Loucy (cell line): Measurements from ENCODE around the gene ZBTB21.

Source experiments
- H2AFZ ChIP-seq: fragments of 200-600 bp; sonication (generic); 2 replicates; pipeline ENCODE4 v1.6.0; 2016; ENCODE audit warnings: antibody characterized with exemption, mild to moderate bottlenecking, low read length, moderate library complexity
- H3F3A ChIP-seq: fragments of 200-600 bp; 2 replicates; pipeline ENCODE4 v1.6.0; 2016; ENCODE audit warnings: antibody characterized with exemption, low read depth, mild to moderate bottlenecking
- H3K27me3 ChIP-seq: fragments of 200-600 bp; sonication (generic); 2 replicates; pipeline ENCODE4 v1.6.1; 2014; ENCODE audit warnings: low read length, mild to moderate bottlenecking; ENCODE audit not compliant: insufficient read depth, poor library complexity, severe bottlenecking
- H3K36me3 ChIP-seq: fragments of 200-600 bp; sonication (generic); 2 replicates; pipeline ENCODE4 v1.6.1; 2016; ENCODE audit warnings: low read length; ENCODE audit not compliant: insufficient read depth
- H3K4me1 ChIP-seq: fragments of 200-600 bp; sonication (generic); 2 replicates; pipeline ENCODE4 v1.5.1; 2014; ENCODE audit warnings: low read length, mild to moderate bottlenecking; ENCODE audit not compliant: insufficient read depth, poor library complexity, severe bottlenecking
- H3K4me2 ChIP-seq: fragments of 200-600 bp; sonication (generic); 2 replicates; pipeline ENCODE4 v1.6.0; 2014; ENCODE audit warnings: antibody characterized with exemption, low read length, low read depth, mild to moderate bottlenecking; ENCODE audit not compliant: poor library complexity, severe bottlenecking
- H3K4me3 ChIP-seq: fragments of 200-600 bp; sonication (generic); 2 replicates; pipeline ENCODE4 v1.5.1; 2014; ENCODE audit warnings: low read length, mild to moderate bottlenecking, mixed read lengths; ENCODE audit not compliant: poor library complexity, severe bottlenecking
- H3K79me2 ChIP-seq: fragments of 200-600 bp; sonication (generic); 2 replicates; pipeline ENCODE4 v1.6.1; 2014; ENCODE audit warnings: low read length; ENCODE audit not compliant: insufficient read depth
- H3K9ac ChIP-seq: fragments of 200-600 bp; sonication (generic); 2 replicates; pipeline ENCODE4 v1.6.0; 2014; ENCODE audit warnings: mild to moderate bottlenecking, low read depth, low read length, moderate library complexity; ENCODE audit not compliant: poor library complexity, severe bottlenecking
- H3K9me2 ChIP-seq: fragments of 200-600 bp; sonication (generic); replicated peaks from 2 replicates; pipeline ENCODE4 v1.6.1; 2016; ENCODE audit warnings: low read depth, low read length, mixed read lengths
- H3K9me3 ChIP-seq: fragments of 200-600 bp; sonication (generic); 2 replicates; pipeline ENCODE4 v1.6.1; 2014; ENCODE audit warnings: mild to moderate bottlenecking, antibody characterized with exemption, low read length, low read depth; ENCODE audit not compliant: insufficient read depth
- H4K20me1 ChIP-seq: fragments of 200-600 bp; sonication (generic); 2 replicates; pipeline ENCODE4 v1.6.0; 2014; ENCODE audit warnings: antibody characterized with exemption, low read length, mild to moderate bottlenecking; ENCODE audit not compliant: insufficient read depth, poor library complexity, severe bottlenecking
- EZH2phosphoT487 ChIP-seq: fragments of 200-600 bp; IDR thresholded peaks from 2 replicates; pipeline ENCODE4 v1.6.1; 2018; ENCODE audit warnings: antibody characterized with exemption, mild to moderate bottlenecking, moderate library complexity, borderline replicate concordance
- TF ChIP-seq, protein P1 (sequence below): fragments of 200-600 bp; sonication (generic); conservative IDR thresholded peaks from 2 replicates; pipeline ENCODE4 v1.5.1; 2014; ENCODE audit warnings: mild to moderate bottlenecking, antibody characterized with exemption, low read length

ZBTB21 gene

DNA sequence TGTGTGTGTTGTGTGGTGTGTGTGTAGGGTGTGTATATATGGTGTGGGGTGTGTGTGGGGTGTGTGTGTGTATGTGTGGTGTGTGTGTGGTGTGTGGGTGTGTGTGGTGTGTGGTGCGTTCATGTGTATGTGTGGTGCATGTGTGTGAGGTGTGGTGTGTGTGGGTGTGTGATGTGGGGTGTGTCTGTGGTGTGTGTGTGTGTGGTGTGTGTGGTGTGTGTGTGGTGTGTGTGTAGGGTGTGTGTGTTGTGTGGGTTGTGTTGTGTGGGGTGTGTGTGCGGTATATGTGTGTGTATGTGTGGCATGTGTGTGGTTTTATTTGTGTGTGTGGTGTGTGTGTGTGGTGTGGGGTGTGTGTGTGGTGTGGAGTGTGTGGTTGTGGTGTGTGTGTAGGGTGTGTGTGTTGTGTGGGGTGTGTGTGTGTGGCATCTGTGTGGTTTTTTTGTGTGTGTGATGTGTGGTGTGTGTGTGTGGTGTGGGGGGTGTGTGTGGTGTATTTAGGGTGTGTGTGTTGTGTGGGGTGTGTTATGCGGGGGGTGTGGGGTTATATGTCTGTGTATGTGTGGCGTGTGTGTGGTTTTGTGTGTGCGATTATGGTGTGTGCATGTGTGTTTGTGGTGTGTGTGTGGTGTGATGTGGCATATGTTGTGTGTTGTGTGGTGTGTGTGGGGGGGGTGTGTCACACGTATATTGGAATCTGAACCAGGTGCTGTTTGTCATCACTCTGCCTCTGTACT lies 17.1 kb upstream of the ZBTB21 start:
- H4K20me1 ChIP-seq: no peaks in the 10 kb centered on the region
- H3K4me3 ChIP-seq: no peak overlapping the region
- H3K9ac ChIP-seq: no peak overlapping the region
- H3K4me1 ChIP-seq: peaks cover 19% of the 10 kb centered on the region
- no peaks in the 10 kb centered on the region for H3K9me3 ChIP-seq
- no peaks in the 10 kb centered on the region for H3K9me2 ChIP-seq
- H3F3A ChIP-seq: no peaks in the 10 kb centered on the region
- H3K4me2 ChIP-seq: no peak overlapping the region
- H3K79me2 ChIP-seq: no peaks in the 10 kb centered on the region
- TF ChIP-seq, protein P1, sequence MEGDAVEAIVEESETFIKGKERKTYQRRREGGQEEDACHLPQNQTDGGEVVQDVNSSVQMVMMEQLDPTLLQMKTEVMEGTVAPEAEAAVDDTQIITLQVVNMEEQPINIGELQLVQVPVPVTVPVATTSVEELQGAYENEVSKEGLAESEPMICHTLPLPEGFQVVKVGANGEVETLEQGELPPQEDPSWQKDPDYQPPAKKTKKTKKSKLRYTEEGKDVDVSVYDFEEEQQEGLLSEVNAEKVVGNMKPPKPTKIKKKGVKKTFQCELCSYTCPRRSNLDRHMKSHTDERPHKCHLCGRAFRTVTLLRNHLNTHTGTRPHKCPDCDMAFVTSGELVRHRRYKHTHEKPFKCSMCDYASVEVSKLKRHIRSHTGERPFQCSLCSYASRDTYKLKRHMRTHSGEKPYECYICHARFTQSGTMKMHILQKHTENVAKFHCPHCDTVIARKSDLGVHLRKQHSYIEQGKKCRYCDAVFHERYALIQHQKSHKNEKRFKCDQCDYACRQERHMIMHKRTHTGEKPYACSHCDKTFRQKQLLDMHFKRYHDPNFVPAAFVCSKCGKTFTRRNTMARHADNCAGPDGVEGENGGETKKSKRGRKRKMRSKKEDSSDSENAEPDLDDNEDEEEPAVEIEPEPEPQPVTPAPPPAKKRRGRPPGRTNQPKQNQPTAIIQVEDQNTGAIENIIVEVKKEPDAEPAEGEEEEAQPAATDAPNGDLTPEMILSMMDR: no peak
- TF ChIP-seq EZH2phosphoT487: no peak
- no peaks in the 10 kb centered on the region for H3K27me3 ChIP-seq
- no peak overlapping the region for H2AFZ ChIP-seq
- H3K36me3 ChIP-seq: no peaks in the 10 kb centered on the region

DNA sequence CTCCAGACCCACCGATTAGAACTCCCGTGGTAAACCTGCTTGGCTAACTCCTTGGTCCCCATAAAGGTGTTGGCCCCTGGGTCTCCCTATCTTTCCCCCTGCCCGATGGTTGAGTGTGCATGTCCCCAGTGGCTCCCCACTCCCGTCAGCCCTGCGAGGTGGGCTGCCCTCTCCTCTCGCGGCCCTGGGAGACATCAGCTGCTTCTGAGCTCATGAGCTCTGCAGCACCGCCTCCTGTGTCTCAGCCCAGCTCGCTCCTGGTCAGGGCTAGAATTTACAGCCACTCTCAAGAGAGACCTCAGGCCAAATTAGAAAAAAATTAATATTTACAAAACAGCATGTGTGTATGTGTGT lies 15.9 kb upstream of the ZBTB21 start:
- H3K79me2 ChIP-seq: no peaks in the 10 kb centered on the region
- no peak overlapping the region for H3K4me2 ChIP-seq
- TF ChIP-seq, protein P1: no peak
- no peak for TF ChIP-seq EZH2phosphoT487
- H3K9me2 ChIP-seq: no peaks in the 10 kb centered on the region
- H3K9ac ChIP-seq: no peak overlapping the region
- H3K36me3 ChIP-seq: no peaks in the 10 kb centered on the region
- no peaks in the 10 kb centered on the region for H3F3A ChIP-seq
- no peak overlapping the region for H2AFZ ChIP-seq
- H3K9me3 ChIP-seq: no peaks in the 10 kb centered on the region
- H3K4me3 ChIP-seq: no peak overlapping the region
- H4K20me1 ChIP-seq: no peaks in the 10 kb centered on the region
- H3K4me1 ChIP-seq: peaks cover 13% of the 10 kb centered on the region
- no peaks in the 10 kb centered on the region for H3K27me3 ChIP-seq

DNA sequence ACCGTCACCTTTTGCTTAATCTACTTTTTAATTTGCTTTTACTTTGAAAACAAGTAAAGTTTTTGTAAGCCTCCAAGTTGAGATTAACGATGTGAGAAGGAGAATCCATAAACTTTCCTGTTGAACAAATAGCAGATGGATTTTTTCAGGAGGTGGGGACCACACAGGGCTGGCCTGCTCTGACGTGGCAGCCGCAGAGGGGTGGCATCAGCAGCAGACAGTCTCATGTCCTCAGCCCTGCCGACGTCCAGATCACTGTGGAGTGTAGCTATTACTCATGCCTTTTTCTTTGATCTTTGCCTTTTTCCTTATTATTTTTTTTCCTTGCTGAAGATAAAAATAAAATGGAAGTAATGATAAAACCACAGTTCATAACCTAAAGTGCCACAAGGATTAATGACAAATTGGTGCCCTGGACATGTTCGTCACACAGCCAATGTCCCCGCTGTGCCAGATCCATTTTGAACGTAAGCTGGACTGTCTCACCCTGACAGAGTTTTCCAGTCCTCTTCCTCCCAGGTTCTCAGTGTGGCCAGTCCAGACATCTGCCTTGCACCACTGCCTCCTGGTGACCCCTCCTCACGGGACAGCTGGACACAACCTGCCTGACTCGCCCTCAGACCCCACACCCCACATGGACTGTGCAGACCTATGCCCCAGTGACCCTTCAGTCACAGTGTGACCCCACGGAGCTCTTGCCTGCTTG lies 15.4 kb upstream of the ZBTB21 start:
- no peaks in the 10 kb centered on the region for H3K9me2 ChIP-seq
- peaks cover 13% of the 10 kb centered on the region for H3K4me1 ChIP-seq
- no peaks in the 10 kb centered on the region for H4K20me1 ChIP-seq
- no peak overlapping the region for H3K4me3 ChIP-seq
- no peak overlapping the region for H3K9ac ChIP-seq
- no peak overlapping the region for H2AFZ ChIP-seq
- no peaks in the 10 kb centered on the region for H3K36me3 ChIP-seq
- no peak overlapping the region for H3K4me2 ChIP-seq
- H3K9me3 ChIP-seq: no peaks in the 10 kb centered on the region
- no peaks in the 10 kb centered on the region for H3K27me3 ChIP-seq
- H3K79me2 ChIP-seq: no peaks in the 10 kb centered on the region
- TF ChIP-seq, protein P1: no peak
- no peak for TF ChIP-seq EZH2phosphoT487
- no peaks in the 10 kb centered on the region for H3F3A ChIP-seq
